H7 (cell line): Measurements from ENCODE around the gene C2orf42. TPM values are rescaled to one million over a fixed set of nuclear protein-coding genes. Genes with fewer than 3 reads are reported as not detected.
"Not testable (repeated sequence)": the region's sequence is repeated elsewhere in the genome, so short reads cannot be mapped to it uniquely, and the experiment has no call there.

Experiments used
- DNase-seq: peaks from one replicate; pipeline ENCODE4 v3.0.0; 2012
- H3K27me3 ChIP-seq: 2 replicates; pipeline ENCODE4 v1.6.0; 2011; ENCODE audit warnings: mild to moderate bottlenecking, low read length; ENCODE audit not compliant: control insufficient read depth, insufficient read depth
- H3K36me3 ChIP-seq: replicated peaks from 2 replicates; pipeline ENCODE4 v1.5.1; 2011; ENCODE audit warnings: low read length; ENCODE audit not compliant: control insufficient read depth, insufficient read depth
- H3K4me3 ChIP-seq: 2 replicates; pipeline ENCODE4 v1.5.1; 2011; ENCODE audit warnings: low read depth, mild to moderate bottlenecking, control low read depth, low read length, moderate library complexity; ENCODE audit not compliant: insufficient read depth
- total RNA-seq: library from RNA; depleted of rRNA; stranded (reverse); fragments of >200 nt; shearing (Covaris generic); gene quantifications from 2 replicates; pipeline ENCODE4 v1.2.3, GENCODE V29; 2014; rRNA removed

C2orf42 gene
- 9.3 and 11.4 TPM in 2 replicates for total RNA-seq

GRCh38 chr2:70190418-70191243, at the start of gene C2orf42:
C2orf42 (minus strand) TSS chr2:70191019; CDS start chr2:70181985, 9,034 bp downstream.
- peak; percentile 96 for DNase-seq
- no peaks in the 10 kb centered on the region for H3K27me3 ChIP-seq
- no peaks in the 10 kb centered on the region for H3K36me3 ChIP-seq
- H3K4me3 ChIP-seq, result peak within 1 kb of the TSS; percentile 74

DNA sequence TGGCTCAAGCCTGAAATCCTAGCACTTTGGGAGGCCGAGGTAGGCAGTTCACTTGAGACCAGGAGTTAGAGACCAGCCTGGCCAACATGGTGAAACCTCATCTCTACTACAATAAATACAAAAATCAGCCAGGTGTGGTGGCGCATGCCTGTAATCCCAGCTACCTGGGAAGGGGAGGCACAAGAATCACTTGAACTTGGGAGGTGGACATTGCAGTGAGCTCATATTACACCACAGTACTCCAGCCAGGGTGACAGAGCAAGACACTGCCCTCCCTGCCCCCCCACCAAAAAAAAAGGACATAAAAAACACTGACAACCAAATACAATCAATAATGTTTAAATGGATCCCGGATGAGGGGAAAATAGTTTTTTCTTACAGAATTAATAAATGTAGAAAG, 49.8 kb upstream of the C2orf42 start:
- DNase-seq, result no peak
- Histone ChIP-seq H3K27me3 (no peaks in the 10 kb centered on the region), H3K36me3 (peaks cover under 1% of the 10 kb centered on the region), H3K4me3 (no peak overlapping the region)

- Histone ChIP-seq H3K4me3 (no peak overlapping the region), H3K36me3 (peaks cover 23% of the 10 kb centered on the region), H3K27me3 (no peaks in the 10 kb centered on the region)
- DNase-seq, result no peak
These were observed 43.1 kb upstream of the C2orf42 start for GRCh38 chr2:70233926-70234325.

- Histone ChIP-seq H3K4me3 (no peak overlapping the region), H3K36me3 (peaks cover 43% of the 10 kb centered on the region), H3K27me3 (no peaks in the 10 kb centered on the region)
- DNase-seq, result no peak
These were observed 36.0 kb upstream of the C2orf42 start for GRCh38 chr2:70226781-70227180.

- H3K4me3 ChIP-seq, H3K27me3 ChIP-seq, DNase-seq: not testable (repeated sequence)
- peaks cover 50% of the 10 kb centered on the region for H3K36me3 ChIP-seq
These were observed 32.5 kb upstream of the C2orf42 start for GRCh38 chr2:70223305-70223704.

DNA sequence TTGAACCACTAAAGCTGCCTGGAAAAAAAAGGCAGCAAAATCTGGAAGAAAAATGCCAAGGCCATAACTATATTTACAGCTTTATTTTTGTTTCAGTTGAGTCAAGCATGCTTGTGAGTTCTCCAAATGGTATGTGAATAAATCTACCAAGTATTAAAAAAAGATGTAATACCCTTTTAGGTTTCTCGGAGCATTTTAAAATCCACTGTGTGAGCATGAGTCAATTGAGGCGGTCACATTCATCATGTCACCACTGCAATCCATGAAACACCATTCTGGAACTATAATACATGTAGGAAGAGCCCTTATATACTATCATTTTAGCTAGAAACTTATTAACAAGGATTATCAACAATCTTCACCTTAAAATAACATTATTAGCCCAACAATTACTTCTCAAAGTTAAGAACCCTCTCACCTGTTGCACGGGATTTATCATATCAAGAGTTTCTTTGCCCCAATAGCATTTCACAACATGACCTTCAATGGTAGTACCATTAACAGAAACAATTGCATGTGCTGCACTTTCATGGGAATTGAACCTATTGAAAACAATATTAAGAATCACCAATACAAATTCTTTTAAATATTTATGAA, 24.2 kb upstream of the C2orf42 start:
- DNase-seq, result no peak
- peaks cover 37% of the 10 kb centered on the region for H3K36me3 ChIP-seq
- no peaks in the 10 kb centered on the region for H3K27me3 ChIP-seq
- H3K4me3 ChIP-seq, result no peak overlapping the region

DNA sequence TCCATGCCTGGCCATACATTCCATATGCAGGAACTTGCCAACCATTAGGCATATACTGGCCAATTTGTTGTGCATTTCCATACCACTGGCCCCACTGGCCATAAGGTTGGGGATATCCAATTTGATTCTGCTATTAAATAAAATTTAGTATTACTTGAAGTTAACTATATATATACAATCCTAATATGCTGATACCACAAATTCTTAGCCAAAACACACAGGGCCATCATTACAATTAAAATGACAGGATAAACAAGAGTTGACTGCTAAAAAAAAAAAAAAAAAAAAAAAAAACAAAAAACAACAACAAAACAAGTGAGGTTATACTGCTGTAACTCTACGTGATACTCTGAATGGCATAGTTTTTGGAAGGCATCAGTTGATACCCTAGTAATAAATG, 23.5 kb upstream of the C2orf42 start:
- no peaks in the 10 kb centered on the region for H3K27me3 ChIP-seq
- H3K36me3 ChIP-seq, result peaks cover 34% of the 10 kb centered on the region
- DNase-seq, result no peak
- no peak overlapping the region for H3K4me3 ChIP-seq

DNA sequence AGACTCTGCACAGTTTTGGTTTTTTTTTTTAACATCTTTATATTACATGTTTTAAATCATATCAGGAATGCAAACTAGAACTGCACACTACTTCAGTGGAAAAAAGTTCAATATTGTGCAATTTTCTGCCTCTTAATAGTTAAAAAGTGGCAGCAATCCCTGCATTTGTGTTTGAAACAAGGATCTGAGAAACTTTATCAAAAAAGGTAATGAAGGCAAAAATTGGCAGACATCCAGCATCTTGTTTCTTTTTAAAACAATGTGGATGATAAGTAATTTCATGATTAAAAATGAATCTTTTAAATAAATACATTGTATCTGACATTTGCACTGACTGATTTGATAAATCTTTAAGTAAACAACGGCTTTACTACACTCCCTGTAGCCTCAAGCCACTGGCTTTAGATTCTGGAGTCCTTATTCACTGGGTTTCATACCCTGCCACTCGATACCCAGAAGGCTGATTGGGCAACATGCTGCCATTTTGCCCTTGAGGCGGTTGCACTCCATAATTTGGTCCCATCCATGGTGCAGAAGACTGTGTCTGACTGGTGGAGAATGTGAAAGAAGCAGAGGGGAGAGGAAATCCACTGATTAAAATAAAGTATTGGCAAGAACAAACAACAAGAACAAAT, 21.6 kb upstream of the C2orf42 start:
- Histone ChIP-seq H3K4me3 (no peak overlapping the region), H3K36me3 (peaks cover 22% of the 10 kb centered on the region), H3K27me3 (no peaks in the 10 kb centered on the region)
- DNase-seq, result no peak

DNA sequence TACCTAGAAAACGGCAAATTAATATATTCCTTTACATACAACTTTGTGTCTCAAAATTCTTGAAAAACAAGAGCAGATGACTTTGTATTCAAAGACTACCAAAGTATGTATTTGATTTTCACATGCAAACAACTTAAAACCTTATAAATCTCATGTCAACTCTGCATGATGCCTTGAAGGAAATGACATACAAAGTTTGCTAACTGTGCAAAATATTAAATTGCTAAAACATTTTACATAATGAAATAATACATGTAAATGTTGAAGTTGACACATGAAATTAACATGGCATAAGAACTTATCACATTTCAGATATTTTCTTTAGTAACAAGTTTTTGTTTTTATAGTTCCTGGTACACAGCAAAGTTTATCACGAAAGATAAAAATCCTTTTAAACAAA, 20.8 kb upstream of the C2orf42 start:
- DNase-seq, result no peak
- H3K27me3 ChIP-seq, result no peaks in the 10 kb centered on the region
- H3K36me3 ChIP-seq, result peaks cover 22% of the 10 kb centered on the region
- no peak overlapping the region for H3K4me3 ChIP-seq

GRCh38 chr2:70204452-70204851, 13.6 kb upstream of the C2orf42 start:
- no peaks in the 10 kb centered on the region for H3K36me3 ChIP-seq
- no peaks in the 10 kb centered on the region for H3K27me3 ChIP-seq
- DNase-seq, result no peak
- no peak overlapping the region for H3K4me3 ChIP-seq

- DNase-seq, result no peak
- Histone ChIP-seq H3K4me3 (no peak overlapping the region), H3K27me3 (no peaks in the 10 kb centered on the region), H3K36me3 (no peaks in the 10 kb centered on the region)
These were observed 12.3 kb upstream of the C2orf42 start for GRCh38 chr2:70203086-70203485.

DNA sequence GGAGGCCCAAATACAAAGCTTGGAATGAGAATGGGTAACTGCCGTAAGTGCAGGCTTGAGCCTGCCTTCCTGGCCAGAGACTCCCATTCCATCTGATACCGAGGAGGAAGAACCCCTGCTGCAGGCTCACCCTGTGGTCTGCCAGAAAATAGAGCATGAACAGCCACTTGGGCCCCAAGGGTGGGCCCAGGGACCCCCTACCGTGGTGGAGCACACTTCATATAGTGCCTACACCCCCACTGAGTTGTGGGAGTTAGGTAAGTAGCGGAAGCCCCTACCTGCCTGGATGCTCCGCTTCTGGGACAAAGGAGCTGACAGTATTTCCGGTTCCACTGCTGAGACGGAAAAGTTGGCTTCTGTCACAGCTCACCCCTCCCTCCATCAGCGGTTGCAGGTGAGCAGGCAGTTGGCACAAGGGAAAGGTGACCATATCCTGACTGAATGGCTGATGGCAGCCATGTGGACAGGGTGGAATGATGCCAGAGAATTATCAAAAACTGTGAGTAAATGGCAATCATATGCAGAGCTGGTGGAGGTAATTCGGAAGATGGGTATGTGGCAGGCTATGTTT, 11.5 kb upstream of the C2orf42 start:
- DNase-seq, result no peak
- Histone ChIP-seq H3K36me3 (no peaks in the 10 kb centered on the region), H3K4me3 (no peak overlapping the region), H3K27me3 (no peaks in the 10 kb centered on the region)

GRCh38 chr2:70201831-70202230, 11.0 kb upstream of the C2orf42 start:
- no peaks in the 10 kb centered on the region for H3K36me3 ChIP-seq
- DNase-seq, result no peak
- H3K4me3 ChIP-seq, result no peak overlapping the region
- no peaks in the 10 kb centered on the region for H3K27me3 ChIP-seq

DNA sequence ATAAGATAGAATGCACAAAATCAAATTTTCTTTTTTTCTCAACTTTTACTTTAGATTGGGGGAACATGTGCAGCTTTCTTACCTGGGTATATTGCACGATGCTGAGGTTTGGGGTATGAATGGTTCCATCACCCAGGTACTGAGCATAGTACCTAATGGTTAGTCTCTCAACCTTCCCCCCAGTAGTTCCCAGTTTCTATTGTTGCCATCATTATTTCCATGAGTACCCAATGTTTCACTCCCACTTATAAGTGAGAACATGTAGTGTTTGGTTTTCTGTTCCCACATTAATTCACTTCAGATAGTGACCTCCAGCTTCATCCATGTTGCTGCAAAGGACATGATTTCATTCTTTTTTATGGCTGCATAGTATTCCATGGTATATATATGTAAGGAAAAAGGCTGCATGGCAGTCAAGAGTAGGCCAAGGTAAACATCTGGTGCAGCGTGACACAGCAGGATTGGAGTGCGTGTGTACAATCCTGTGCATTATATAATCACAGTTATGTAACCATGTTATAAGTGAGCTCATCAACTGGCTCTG, 10.5 kb upstream of the C2orf42 start:
- no peak overlapping the region for H3K4me3 ChIP-seq
- no peaks in the 10 kb centered on the region for H3K36me3 ChIP-seq
- no peak for DNase-seq
- H3K27me3 ChIP-seq, result no peaks in the 10 kb centered on the region
